Measurements from ENCODE around the gene SNAP91.

DNA sequence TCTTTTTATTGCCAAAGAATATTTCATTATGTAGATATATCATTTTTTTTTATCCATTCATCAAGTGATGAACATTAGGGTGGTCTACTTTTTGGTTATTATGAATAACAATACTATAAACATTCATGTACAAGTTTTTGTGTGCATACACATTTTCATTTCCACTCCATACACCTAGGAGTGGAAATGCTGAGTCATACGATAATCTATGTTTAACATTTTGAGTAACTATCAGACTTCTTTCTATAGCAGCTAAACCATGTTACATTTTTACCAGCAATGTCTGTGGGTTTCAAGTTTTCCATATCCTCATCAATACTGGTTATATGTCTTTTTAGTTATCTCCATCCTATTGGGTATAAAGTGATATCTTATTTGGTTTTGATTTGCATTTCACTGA lies 130.8 kb downstream of the SNAP91 start:
- TF ChIP-seq, protein P1, sequence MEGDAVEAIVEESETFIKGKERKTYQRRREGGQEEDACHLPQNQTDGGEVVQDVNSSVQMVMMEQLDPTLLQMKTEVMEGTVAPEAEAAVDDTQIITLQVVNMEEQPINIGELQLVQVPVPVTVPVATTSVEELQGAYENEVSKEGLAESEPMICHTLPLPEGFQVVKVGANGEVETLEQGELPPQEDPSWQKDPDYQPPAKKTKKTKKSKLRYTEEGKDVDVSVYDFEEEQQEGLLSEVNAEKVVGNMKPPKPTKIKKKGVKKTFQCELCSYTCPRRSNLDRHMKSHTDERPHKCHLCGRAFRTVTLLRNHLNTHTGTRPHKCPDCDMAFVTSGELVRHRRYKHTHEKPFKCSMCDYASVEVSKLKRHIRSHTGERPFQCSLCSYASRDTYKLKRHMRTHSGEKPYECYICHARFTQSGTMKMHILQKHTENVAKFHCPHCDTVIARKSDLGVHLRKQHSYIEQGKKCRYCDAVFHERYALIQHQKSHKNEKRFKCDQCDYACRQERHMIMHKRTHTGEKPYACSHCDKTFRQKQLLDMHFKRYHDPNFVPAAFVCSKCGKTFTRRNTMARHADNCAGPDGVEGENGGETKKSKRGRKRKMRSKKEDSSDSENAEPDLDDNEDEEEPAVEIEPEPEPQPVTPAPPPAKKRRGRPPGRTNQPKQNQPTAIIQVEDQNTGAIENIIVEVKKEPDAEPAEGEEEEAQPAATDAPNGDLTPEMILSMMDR (IDR thresholded peaks at IDR 0.05), result no peak
- TF ChIP-seq POLR2A (IDR thresholded peaks at IDR 0.05) (no peak), EP300 (IDR thresholded peaks at IDR 0.05) (no peak)
